Glomerular visceral epithelial cell (primary cell): ENCODE data around the gene CFAP74.
"Not testable (repeated sequence)": the region's sequence is repeated elsewhere in the genome, so short reads cannot be mapped to it uniquely, and the experiment has no call there.

Experiments
- DNase-seq: peaks from one replicate; pipeline ENCODE4 v3.0.0-alpha.2; 2016; ENCODE audit errors: extremely low spot score

CFAP74 gene

DNA sequence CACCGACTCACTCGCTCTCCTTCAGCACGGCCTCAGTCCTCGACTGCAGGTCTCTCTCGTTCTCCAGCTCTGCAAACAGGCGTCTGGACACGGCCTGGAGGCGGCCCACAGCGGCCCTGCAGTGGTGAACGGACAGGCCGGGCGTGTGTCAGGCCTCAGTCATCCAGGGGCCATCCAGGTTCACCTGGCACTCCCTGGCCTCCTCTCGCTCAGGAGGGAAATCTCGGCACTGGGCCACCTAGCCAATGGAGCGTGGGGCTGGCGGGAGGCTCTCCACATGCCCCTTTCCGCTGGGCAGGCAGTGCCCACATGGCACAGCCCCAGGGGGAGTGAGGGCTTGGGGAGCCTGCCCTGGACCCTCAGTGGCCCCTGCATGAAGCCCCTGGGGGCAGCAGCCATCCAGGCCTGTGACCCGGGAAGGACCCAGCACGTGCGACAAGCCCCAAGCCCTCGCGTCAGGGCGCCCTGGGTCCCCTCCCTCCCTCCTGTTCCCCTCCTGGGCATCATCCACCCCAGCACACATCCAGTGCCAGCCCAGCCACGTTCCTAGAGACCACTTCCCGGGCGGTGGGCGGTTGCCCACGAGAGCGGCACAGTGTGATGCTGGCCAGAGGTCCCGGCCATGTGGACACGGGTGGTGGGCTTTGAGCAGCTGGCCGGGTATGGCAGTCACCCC, 18.1 kb downstream of the CFAP74 start:
- DNase-seq, result no peak

DNA sequence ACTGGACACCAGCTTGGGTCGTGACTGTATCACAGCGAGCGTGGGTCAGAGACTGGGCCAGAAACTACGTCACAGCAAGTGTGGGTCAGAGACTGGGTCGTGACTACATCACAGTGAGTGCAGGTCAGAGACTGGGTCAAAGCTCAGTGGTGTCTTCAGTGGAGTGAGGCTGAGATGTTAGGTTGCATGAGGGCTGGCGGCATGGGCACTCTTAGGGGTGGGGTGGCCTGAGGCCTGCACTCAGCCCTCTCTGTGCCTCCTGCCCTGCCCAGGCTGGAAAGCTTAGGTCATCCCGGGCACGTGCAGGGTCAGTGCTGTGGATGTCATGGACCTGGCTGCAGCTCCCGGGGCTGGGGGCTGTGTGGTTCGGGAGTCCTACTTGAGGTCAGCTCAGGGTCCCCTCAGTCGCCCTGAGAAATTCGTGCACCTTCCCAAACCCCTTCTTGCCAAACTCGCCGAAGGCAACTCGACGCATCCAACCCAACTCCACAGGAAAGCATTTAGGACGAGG, 19.0 kb downstream of the CFAP74 start:
- DNase-seq, result no peak

DNA sequence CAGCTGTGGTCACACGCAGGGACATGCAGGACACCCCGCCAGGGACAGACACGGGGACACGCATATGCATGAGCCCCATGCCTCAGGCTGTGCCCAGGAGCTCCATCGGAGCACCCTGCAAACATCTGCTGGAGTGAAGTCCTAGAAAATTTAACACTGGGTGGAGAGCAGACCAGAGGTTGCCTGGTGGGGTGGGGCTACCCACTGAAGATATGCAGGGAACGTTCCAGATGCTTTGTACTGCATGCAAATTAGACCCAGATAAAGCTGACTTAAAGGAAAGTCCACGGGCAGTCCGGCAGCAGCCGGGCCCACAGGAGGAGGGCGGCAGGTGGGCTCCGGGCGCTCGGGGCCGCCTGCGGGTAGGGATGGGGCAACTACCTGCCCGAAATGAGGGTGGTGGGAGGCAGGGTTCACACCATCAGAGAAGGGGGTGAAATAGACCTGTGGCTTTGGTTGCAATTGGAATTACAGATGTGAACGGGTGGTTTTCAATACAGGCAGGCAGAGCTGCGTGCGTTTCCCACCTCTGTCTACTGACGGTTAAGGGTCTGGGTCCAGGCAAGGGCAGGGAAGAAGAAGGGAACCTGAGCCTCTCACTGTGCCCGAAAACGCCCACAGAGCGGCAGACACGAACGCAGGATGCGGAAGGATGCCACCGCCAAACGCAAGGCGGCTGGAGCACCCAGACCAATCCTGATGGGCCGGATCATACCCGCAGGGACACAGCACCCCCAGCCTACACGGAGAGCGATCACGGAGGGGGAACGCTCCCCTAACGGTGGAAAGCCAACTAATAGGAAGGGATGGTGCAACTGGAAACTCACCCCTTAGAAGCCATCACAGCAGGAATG, 21.0 kb downstream of the CFAP74 start:
- DNase-seq, result no peak

DNA sequence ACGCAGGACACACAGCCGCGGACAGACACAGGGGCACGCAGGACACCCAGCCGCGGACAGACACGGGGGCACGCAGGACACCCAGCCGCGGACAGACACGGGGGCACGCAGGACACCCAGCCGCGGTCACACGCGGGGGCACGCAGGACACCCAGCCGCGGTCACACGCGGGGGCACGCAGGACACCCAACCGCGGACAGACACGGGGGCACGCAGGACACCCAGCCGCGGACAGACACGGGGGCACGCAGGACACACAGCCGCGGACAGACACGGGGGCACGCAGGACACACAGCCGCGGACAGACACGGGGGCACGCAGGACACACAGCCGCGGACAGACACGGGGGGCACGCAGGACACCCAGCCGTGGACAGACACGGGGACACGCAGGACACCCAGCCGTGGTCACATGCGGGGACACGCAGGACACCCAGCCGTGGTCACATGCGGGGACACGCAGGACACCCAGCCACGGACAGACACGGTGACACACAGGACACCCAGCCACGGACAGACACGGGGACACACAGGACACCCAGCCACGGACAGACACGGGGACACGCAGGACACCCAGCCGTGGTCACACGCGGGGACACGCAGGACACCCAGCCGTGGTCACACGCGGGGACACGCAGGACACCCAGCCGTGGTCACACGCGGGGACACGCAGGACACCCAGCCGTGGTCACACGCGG, 21.8 kb downstream of the CFAP74 start:
- DNase-seq, result not testable (repeated sequence)

DNA sequence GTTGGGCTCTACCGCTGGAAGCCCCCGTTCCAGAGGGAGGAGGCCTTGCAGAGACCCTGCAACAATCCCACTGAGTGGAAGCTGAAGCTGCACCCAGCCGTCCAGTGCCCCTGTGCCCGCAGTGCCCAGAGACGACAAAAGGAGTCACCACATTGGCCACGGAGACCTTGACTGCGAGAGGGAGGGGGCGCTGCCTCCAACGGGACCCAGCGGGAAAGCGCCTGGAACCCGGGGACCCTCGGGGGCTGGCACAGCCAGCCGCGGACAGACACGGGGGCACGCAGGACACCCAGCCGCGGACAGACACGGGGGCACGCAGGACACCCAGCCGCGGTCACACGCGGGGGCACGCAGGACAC, 22.5 kb downstream of the CFAP74 start:
- DNase-seq, result no peak

DNA sequence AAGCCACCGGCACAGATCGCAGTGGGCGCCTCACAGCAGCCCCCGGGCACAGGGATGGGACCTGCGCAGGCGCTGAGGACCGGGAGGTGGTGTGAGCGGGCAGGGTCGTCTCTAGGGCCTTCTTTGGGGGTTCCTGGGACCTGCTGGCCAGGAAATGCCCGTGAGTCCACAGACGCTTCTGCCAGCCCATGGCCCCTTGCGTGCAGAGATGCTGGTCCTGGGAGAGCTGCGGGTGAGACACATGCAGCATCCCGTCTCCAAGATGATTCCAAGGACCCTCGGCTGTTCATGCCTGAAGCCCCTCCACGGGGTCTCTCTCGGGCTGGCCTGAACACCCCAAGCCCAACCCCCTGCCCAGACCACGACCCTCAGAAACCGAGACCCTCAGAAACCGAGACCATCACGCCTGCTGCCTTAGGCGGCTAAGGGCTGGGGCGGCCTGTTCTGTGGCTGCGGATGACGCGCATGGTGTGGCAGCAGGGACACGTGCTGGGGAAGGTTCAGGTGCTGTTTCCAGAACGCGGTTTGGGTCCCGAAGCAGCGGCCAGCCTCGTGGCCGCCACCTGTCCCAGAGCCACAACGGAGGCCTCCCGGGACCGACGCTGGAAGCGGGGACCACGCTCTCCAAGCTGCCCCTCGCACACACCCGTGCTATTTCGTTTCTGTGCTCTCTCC, 23.0 kb downstream of the CFAP74 start:
- no peak for DNase-seq

DNA sequence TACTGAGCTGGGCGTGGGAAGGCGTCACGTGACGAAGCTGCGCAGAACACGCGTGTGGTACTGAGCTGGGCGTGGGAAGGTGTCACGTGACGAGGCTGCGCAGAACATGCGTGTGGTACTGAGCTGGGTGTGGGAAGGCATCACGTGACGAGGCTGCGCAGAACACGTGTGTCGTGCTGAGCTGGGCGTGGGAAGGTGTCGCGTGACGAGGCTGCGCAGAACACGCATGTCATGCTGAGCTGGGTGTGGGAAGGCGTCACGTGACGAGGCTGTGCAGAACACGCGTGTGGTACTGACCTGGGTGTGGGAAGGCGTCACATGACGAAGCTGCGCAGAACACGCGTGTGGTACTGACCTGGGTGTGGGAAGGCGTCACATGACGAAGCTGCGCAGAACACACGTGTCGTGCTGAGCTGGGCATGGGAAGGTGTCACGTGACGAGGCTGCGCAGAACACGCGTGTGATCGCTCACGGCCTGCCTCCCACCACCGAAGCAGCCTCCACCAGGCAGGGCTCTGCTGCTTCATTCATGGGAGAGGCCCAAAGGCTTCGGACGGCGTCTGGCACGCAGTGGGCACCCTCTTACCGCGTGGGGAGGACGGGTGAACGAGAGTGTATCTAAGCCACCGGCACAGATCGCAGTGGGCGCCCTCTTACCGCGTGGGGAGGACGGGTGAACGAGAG, 24.0 kb downstream of the CFAP74 start:
- DNase-seq, result no peak

DNA sequence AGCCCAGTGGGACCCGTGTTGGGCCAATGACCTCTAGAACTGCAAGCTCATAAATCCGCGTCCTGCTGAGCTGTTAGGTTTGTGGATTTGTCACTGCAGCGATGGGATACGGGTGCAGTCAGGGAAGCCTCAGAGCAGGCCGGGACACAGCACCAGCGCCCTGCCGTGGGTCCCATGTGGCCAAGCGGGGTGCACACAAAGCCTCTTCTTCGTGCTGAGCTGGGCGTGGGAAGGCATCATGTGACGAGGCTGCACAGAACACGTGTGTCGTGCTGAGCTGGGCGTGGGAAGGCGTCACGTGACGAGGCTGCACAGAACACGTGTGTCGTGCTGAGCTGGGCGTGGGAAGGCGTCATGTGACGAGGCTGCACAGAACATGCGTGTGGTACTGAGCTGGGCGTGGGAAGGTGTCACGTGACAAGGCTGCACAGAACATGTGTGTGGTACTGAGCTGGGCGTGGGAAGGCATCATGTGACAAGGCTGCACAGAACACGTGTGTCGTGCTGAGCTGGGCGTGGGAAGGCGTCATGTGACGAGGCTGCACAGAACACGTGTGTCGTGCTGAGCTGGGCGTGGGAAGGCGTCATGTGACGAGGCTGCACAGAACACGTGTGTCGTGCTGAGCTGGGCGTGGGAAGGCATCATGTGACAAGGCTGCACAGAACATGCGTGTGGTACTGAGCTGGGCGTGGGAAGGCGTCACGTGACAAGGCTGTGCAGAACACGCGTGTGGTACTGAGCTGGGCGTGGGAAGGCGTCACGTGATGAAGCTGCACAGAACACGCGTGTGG, 24.7 kb downstream of the CFAP74 start:
- DNase-seq, result not testable (repeated sequence)

DNA sequence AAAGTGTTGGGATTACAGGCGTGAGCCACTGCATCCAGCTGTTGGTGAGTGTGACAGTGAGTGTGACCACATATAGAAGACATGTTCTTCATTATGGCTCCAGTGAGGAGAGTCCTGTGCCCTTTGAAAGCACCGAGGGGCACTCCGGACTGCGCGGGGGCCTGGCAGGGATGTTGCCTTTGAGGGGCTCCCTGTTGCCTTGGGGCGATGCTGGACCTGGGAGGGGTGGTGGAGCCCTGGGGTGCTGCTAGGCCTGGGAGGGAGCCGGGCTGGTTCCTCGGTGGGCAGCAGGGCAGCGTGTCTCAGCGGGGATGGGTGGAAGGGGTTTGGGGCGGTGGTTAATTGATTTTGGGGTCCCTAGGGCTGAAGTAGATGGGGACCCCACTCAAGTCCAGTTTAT, 25.5 kb downstream of the CFAP74 start:
- no peak for DNase-seq

DNA sequence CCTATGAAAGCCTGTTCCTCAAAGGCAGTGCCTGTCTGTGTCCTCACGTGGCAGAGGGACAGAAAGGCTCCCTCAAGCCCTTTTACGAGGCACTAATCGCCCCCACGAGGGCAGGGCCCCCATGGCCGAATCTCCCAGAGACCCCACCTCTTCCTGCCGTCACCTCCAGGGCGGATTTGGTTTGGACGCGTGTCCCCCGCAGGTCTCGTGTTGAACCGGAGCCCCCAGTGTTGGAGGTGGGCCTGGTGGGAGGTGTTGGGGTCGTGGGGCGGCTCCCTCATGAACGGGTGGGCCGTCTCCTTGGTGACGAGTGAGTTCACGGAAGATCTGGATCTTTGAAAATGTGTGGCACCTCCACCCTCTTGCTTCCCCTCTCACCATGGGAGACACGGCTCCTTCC, 27.6 kb downstream of the CFAP74 start:
- DNase-seq, result no peak

DNA sequence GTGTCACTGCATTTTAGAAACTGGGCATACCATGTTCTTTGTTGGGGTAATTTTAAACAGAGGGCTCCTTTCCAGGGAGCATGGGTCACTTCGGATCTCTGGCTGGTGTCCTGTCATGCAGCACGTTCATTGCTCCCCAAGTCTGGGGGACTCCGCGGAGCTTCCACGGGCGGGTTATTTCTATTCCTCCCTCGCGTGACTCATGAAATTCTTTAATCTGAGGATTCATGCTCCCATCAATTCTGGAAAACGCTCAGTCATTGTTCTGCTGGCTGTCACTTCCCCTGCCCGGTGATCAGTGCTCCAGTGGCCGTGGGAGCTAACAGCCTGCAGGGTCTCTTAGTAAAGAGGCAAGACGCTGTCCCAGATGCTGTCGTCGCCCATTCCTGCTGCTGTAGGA, 28.1 kb downstream of the CFAP74 start:
- DNase-seq, result no peak

DNA sequence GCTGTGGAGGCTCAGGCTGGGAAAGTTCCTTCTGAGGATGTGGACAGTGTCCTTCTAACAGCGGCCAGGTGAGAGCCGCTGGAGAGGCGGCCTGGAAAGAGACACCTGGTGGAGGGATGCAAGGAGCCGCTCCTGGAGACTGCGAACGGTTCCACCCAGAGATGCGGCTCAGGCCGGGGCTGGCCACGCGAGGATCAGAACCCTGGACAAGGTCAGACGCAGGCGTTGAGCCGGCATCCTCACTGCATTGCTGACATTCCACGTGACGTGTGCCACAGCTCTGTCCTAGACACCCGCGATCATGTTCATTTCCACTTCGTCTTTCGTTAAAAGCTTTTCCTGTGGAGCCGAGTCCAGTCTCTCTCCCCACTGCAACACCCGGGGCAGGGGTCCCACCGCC, 28.8 kb downstream of the CFAP74 start:
- no peak for DNase-seq

DNA sequence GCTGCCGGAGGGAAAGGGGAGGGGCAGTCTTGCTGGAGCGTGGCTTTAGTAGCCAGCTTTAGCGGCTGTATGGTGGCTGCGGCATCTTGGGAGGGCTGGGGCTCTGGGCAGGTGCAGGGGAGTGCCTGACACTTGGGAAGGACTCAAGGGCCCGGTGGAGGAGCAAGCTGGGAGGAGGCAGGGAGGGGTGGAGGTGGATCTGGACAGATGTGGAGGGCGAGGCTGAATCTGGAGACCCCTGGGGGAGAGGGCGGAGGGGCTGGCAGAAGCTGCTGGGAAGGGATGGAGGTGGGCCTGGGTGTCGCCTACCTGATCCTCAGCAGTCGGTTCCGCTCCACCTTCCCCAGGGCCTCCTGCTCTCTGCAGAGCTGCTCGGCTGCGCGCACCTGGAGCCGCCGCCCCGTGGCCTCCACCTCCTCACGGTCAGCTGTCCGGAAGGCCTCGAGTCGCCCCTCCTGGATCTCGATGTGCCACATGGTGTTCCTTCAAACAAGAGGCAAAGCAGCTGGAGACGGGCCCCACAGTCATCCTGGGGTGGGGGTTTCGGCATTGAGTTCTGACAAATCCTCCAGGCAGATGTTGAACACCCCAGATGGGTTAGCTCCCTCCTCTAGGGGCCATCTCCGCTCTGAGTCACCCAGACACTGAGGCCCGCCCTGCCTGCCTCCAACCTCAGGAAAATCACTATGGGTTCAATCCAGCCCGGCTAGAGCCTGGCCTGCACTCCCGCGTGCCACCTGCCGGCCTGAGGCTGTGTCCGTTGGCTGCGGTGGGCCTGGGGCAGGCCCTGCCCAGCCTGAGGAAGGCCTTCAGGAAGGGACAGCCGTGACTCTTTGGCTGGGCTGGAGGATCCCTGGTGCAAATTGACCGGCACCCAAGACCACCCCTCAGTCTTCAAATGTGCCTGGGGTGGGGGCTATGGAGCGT, 29.6 kb downstream of the CFAP74 start:
- DNase-seq, result no peak

DNA sequence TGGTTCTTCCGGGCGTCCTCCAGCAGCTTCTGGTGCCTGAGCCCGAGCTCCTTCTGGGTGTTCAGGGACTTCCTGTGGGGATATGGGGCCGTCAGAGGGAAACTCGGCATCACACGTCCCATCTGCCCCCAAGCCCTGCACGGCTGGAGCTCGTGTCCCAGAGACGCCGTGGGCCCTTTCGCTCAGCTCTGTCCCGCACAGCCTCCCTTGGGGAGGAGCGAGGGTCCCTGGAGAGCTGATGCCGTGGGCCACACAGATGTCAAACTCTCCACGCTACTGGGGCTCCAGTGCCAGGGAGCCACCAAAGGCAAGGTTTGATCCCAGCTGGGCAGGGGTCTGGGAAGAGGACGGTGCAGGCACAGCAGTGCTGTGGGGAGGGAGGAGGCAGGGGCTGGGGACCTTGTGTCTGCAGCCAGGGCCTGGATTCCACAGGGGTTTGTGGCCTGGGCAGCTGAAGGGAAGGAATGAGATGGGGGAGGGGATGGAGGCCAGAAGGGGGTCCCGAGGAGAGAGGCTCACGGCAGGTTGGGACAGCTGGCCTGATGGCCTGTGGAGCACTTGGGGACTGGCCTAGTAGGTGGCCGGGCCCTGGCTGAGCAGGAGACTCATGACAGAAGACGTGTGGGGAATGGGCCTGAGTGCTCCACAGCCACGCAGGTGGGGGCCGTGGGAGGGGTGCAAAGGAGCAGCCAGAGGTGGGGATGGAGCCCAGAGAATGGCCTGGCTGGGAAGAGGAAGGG, 30.4 kb downstream of the CFAP74 start:
- DNase-seq, result no peak

DNA sequence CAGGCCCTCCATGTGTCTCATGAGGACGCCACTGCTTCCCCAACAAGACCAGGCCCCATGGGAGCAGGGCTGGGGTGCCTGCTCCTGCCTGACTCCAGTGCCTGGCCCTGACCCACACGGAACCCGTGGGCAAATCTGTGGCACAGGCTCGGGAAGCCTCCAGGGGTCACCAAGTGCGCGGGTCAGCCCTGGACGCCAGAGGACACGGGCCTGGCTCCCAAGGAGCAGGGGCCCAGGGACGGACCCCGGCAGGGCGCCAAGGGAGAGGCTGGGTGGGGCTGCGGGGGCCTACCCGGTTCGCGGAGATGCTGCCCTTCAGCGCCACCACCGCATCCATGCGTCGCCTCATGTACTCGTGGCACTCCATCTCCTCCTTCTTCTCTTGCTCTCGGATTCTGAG, 31.9 kb downstream of the CFAP74 start:
- no peak for DNase-seq

DNA sequence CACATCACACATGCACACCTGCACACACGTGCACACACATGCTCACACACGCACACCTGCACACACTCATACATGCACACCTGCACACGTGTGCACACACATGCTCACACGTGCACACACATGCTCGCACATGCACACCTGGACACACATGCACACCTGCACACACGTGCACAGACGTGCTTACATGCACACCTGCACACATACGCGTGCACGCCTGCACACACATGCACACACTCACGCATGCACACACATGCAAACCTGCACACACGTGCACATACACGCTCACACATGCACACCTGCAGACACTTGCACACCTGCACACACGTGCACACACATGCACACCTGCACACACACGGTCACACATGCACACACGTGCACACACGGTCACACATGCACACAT, 32.6 kb downstream of the CFAP74 start:
- DNase-seq, result no peak

DNA sequence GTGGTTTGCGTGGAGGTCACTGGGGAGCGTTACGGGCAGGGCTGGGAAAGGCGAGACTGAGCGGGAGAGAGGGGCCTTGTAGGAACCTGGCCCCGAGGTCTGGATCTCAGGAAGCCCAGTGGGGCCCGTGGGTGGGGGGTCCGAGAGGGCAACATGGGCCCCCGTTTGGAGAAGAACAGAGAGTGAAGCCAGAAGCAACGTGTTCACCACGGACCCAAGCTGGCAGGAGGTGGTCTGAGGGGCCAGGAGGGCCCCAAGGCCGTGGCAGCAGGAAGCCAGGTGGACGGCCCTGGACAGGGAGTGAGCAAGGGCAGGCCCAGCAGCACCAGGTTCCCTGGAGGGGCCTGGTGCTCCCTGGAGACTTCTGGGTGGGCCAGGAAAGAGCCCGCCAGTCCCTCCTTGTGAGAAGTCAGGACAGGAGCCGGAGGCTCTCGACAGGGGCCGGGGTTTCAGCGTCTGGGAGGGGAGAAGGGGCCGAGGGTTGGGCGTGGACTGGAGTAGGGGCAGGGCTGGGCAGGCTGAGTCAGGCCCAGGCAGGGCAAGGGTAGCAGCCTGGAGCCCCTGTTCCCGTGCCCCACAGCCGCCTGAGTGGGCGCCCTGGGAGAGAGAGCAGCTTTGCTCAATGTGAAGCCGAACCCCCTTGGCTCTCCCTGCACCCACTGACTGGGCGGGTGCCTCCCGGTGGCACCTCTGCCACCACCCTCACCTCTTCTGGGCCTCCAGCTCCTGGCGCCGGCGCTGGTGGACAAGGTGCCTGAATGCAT, 33.5 kb downstream of the CFAP74 start:
- DNase-seq, result no peak

DNA sequence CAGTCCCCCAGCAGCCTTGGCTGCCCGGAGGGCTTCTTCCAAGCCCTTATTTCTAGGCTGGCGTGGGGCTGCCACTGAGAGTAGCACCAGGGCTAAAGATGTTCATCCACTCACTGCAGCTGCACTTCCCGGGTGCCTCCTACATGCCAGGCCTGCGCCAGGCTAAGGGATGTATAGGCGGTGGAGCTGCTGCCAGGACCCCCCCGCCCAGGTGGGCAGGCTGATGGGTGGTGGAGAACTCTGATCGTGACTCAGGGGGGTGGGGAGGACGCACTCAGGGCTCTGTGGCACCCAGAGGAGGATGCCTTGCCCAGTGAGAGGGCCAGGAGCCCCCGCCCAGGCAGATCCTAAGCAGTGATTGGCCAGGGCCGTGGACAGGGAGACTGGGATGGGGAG, 34.1 kb downstream of the CFAP74 start:
- DNase-seq, result no peak
